ENCODE results near the gene CCR9.

The CCR9 gene

GRCh38 chr3:45872569-45872968 is 13.8 kb upstream of the CCR9 start:
- no peak for DNase-seq (ENCODE audit: low read depth, low spot score)

DNA sequence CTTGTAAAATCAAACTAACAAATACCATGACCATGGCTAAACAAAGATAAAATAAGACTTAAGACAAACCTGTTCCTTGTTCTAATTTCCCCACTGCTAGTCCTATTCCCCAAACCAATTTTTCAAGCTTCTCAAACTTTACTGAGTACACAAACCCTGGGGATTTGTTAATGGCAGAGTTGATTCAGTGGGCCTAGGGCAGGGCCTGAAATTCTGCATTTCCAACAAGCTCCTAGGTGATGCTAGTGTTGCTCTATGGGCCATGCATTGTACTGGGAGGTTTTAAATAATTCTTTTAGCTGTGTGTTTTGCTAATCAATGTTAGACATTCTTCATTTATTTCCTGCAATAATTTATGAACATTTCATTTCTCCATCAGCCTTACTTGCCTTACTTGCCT is 13.3 kb upstream of the CCR9 start:
- DNase-seq (ENCODE audit: low read depth, low spot score): no peak

DNA sequence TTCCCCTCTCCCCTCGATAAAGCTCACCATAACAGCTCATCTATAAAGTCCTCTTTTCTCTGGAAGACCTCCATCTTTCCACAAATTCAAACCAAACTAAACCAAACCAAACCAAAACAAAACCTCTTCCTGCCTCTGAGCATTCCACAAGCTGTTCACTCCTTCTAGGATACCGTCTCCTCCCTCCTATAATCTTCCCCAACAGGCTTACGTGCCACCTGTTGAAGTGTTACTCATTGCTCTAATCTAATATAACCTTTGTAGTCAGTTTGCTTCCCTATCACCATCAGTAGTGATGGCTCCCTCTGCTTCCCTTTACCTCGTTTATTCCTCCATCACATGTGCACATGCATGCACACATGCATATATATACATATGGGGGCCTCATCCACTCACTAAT is 12.7 kb upstream of the CCR9 start:
- no peak for DNase-seq (ENCODE audit: low read depth, low spot score)

- no peak for DNase-seq (ENCODE audit: low read depth, low spot score)
Measured at GRCh38 chr3:45874677-45875346, 11.5 kb upstream of the CCR9 start.

- no peak for DNase-seq (ENCODE audit: low read depth, low spot score)
Measured at GRCh38 chr3:45878124-45878523, 8.2 kb upstream of the CCR9 start.

- DNase-seq (ENCODE audit: low read depth, low spot score): no peak
Measured at GRCh38 chr3:45880725-45881077, 5.6 kb upstream of the CCR9 start.

- DNase-seq (ENCODE audit: low read depth, low spot score): no peak
Measured at GRCh38 chr3:45881078-45882022, 5.0 kb upstream of the CCR9 start.

- DNase-seq (ENCODE audit: low read depth, low spot score): no peak
Measured at GRCh38 chr3:45884368-45885201, 1.8 kb upstream of the CCR9 start.

GRCh38 chr3:45887285-45887684 is 942 bp downstream of the CCR9 start:
- no peak for DNase-seq (ENCODE audit: low read depth, low spot score)

DNA sequence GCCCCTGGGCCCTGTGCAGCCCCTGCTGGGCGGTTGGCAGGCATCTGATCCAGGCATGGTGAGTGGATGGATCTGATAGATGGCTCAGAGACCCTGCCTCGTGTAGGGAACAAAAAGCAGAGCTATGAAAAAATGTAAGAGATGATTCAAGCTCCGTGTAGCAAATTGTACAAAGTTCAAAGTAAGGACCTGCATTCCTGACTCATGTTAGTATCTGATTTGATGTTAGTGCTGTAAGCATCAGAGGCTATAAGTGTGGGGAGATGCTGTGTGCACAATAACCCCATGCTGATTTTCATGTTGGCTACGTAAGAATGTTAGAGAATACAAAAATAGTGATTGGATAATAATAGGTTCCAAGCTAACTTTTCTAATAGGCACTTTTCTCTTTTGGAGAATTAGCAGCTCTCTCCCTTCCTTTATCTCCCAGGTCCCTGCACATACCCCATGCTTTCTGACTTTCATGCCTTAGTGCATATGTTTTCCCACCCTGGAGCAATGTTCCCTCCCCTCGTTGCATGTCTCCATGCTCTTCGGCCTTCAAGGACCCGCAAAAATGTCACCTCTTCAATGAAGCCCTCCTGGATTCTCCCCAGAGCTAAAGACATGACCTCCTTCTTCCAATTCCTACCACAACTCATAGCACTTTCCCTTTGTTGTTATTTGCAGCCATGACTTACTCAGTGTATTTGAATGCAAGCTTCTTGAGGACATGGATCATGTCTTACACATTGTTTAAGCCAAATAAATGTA is 1.6 kb downstream of the CCR9 start:
- no peak for DNase-seq (ENCODE audit: low read depth, low spot score)

- DNase-seq (ENCODE audit: low read depth, low spot score): no peak
Measured at GRCh38 chr3:45889337-45889736, 3.0 kb downstream of the CCR9 start.

DNA sequence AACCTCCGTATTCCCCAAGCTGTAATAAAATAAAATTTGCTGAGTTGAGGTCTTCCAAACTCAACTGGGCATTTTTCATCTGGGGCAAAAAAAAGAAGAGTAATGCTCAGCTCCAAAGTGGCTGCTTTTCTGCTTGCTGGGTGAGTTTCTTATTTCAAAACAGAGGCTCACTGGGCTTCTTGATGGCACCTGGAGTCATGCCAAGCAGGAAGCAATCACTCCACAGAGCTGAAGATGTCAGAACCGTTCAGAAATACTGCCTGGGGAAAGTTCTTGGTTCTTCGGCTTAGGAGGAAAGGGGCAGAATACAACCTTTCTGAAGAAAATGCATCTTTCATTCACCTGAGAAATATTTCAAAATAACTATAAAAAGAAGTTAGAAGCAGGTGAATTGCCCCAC is 4.1 kb downstream of the CCR9 start:
- DNase-seq (ENCODE audit: low read depth, low spot score): no peak

DNA sequence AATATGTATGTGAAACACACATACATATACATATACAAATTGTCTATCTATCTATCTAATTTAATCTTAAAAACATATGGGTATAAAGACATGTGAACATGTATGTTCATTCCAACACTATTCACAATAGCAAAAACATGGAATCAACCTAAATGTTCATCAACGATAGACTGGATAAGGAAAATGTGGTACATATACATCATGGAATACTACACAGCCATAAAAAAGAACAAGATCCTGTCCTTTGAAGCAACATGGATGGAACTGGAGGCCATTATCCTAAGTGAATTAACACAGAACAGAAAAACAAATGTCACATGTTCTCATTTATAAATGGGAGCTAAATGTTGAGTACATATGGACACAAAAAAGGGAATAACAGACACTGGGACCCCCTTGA is 5.8 kb downstream of the CCR9 start:
- DNase-seq (ENCODE audit: low read depth, low spot score): no peak

DNA sequence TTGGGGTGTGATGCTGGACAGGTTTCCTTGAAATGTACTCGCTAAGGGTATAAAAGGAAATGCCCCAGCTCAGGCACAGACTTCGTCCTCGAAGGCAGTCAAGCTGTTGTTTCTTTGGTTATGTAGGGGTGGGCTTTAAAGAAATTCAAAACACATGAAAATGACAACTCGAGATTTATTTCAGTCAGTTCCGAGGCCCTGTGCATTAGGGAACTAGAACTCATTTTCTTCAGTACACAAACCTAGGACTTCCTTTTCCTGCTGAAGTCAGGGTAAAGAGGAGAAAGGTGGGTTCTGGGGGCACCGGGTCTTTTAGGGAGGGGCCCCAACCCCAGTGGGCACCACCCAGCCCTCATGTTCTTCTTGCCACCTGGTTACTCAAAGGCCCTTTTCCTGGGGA is 7.7 kb downstream of the CCR9 start:
- no peak for DNase-seq (ENCODE audit: low read depth, low spot score)

DNA sequence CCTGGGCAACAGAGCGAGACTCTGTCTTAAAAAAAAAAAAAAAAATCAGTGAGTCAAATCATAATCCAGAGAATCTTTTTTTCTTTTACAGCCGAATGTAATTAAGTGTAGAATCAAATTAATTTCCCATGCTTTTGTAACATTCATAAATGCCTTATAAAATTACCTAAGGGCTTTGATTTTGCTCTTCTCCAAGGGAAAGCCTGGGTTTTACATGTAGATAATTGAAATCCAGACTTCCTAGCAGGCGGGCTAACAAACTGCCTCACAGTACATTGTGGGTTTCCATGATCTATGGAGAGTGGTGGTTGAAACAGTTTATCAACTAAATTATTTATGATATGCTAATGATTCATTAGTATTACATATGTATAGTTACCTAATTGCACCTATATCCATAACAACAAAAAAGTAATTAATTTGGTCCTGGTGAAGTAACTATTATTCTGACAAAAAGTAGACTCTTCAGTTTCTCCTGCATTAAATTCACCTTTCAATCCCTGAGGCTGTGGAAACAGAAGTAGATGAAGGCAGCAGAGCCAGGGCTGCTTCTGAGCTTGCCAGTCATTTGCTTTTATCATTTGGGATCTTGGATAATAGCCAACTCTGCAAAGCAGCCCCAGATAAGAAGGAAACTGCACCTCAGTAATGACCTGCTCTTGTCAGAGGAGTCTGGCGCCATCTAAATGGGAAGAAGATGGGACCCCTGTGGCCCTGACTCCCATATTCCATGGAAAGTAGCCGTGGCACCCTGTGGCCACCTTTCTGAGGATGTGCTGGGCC is 9.5 kb downstream of the CCR9 start:
- no peak for DNase-seq (ENCODE audit: low read depth, low spot score)

GRCh38 chr3:45896956-45897355 is 10.6 kb downstream of the CCR9 start:
- DNase-seq (ENCODE audit: low read depth, low spot score): no peak

DNA sequence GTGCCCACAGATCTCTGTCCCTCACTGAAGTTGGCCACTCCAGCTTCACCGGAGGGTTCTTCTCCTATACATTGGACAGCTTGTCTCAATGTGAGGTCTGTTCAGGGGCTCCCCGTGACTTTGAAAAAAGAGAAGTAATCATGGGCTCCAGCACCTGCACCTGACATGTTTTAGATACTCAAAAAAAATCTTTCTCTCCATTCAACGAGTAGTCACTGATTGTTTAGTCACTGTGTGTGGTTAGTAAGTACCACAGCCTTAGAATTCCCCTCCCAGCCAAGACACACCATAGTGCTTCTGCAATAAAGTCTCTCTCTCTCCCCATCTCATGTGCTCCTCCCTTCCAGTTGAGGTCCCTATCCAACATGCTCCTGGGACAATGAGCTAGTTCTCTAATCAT is 18.6 kb downstream of the CCR9 start:
- DNase-seq (ENCODE audit: low read depth, low spot score): no peak

- DNase-seq (ENCODE audit: low read depth, low spot score): no peak
Measured at GRCh38 chr3:45905755-45906154, 19.4 kb downstream of the CCR9 start.

DNA sequence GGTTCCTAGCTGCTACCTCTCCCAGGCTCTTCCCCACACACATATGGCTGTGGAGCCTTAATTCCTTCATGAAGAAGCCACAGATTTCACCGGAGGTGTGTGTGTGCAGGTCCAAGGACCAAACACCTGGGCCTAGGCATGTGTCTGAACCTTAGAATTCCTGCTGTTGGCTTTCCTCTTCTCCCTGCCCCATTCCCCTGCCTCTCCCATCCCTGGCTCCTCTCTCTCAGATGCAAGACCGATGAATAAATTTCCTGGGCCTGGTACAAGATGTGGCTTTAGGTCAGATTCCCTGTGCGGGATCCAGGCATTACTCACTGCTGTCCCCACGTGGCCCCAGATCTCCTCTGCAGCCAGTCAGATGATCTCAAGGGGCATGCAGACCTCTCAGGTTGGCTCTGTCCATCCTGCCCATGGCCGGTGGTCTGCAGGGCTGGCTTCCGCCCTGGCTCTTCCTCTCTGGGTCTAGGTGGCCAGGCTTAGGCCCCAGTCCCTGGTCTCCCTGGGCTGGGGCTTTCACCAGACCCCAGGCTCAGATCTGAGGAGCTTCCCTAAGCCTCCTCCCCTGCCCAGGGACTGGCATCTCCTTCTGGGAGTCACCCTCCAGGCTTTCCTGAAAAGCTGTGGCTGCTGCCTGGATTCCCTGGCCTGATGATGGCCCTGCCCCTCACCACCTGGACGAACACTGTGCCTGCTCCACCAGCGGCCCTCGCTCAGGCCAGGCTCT is 20.5 kb downstream of the CCR9 start:
- peak; percentile 46 for DNase-seq (ENCODE audit: low read depth, low spot score)

Measured in ELF-1 (cell line).